Skeletal muscle tissue (tissue), 4 donors: ENCODE data around the gene FKBP15. TPM values are rescaled to one million over a fixed set of nuclear protein-coding genes. Genes with fewer than 3 reads are reported as not detected.
A peak's percentile ranks its signal among the peaks of the same experiment; 100 is the strongest.
"Not testable (repeated sequence)": the region's sequence is repeated elsewhere in the genome, so short reads cannot be mapped to it uniquely, and the experiment has no call there.

Experiments
- H3K27ac ChIP-seq: one replicate; pipeline ENCODE4 v1.7.0; 2013; ENCODE audit warnings: mild to moderate bottlenecking, low read depth, low read length, inconsistent platforms
- H3K27me3 ChIP-seq, 3 donors: one replicate each; pipeline ENCODE4 v1.7.0; 2013; ENCODE audit warnings: low read length in 3 of 3; ENCODE audit not compliant: control insufficient read depth in 3 of 3, insufficient read depth in 3 of 3
- H3K36me3 ChIP-seq, 3 donors: one replicate each; pipeline ENCODE4 v1.7.0; 2013; ENCODE audit warnings: low read length in 3 of 3; ENCODE audit not compliant: control insufficient read depth in 3 of 3, insufficient read depth in 3 of 3
- H3K4me1 ChIP-seq, 3 donors: one replicate each; pipeline ENCODE4 v1.7.0; 2013; ENCODE audit warnings: low read length in 3 of 3, mild to moderate bottlenecking in 3 of 3; ENCODE audit not compliant: control insufficient read depth in 3 of 3, insufficient read depth in 3 of 3
- H3K4me3 ChIP-seq, 3 donors: one replicate each; pipeline ENCODE4 v1.7.0; 2013; ENCODE audit warnings: low read length in 3 of 3
- H3K9ac ChIP-seq, 3 donors: one replicate each; pipeline ENCODE4 v1.7.0; 2013; ENCODE audit warnings: low read length in 3 of 3, mild to moderate bottlenecking in 3 of 3, moderate library complexity in 2 of 3, low read depth in 1 of 3
- H3K9me3 ChIP-seq, 3 donors: one replicate each; pipeline ENCODE4 v1.7.0; 2013; ENCODE audit warnings: low read length in 3 of 3; ENCODE audit not compliant: control insufficient read depth in 3 of 3
- total RNA-seq: library from RNA; depleted of rRNA; stranded (reverse); fragments of >200 nt; gene quantifications from one replicate; pipeline ENCODE4 v1.2.3, GENCODE V29; 2014
- donor health status: Osteomylitis.

Gene FKBP15
- total RNA-seq, 1 donor from 2014 or later, result 11.5 TPM

GRCh38 chr9:113154471-113154870 is 66.6 kb downstream of the FKBP15 start:
- no peaks in the 10 kb centered on the region for H3K27me3 ChIP-seq
- H3K9ac ChIP-seq, result peak overlapping the region in 1 of 3 donors; percentile 45
- no peak overlapping the region for H3K4me3 ChIP-seq
- no peaks in the 10 kb centered on the region for H3K9me3 ChIP-seq
- peaks cover 19 to 39% (median 34%) of the 10 kb centered on the region in 3 donors for H3K4me1 ChIP-seq
- H3K27ac ChIP-seq, result peak overlapping the region; percentile 54
- peaks cover 10 to 17% (median 16%) of the 10 kb centered on the region in 3 donors for H3K36me3 ChIP-seq

- no peak overlapping the region for H3K4me3 ChIP-seq
- no peak overlapping the region for H3K9ac ChIP-seq
- H3K9me3 ChIP-seq, result no peaks in the 10 kb centered on the region
- no peak overlapping the region for H3K27ac ChIP-seq
- H3K36me3 ChIP-seq, result peaks cover 9 to 14% (median 13%) of the 10 kb centered on the region in 3 donors
- peaks cover 19 to 39% (median 34%) of the 10 kb centered on the region in 3 donors for H3K4me1 ChIP-seq
- H3K27me3 ChIP-seq, result no peaks in the 10 kb centered on the region
These were observed 67.5 kb downstream of the FKBP15 start for GRCh38 chr9:113153599-113153998.

GRCh38 chr9:113152699-113153098 is 68.4 kb downstream of the FKBP15 start:
- Histone ChIP-seq H3K4me3 (peak overlapping the region in 1 of 3 donors; percentile 4), H3K9me3 (no peaks in the 10 kb centered on the region), H3K9ac (peak overlapping the region in 2 of 3 donors; percentile 0 to 35), H3K36me3 (peaks cover 4 to 8% (median 6%) of the 10 kb centered on the region in 3 donors), H3K27ac (peak overlapping the region; percentile 41), H3K27me3 (no peaks in the 10 kb centered on the region), H3K4me1 (peaks cover 19 to 39% (median 34%) of the 10 kb centered on the region in 3 donors)

- peaks cover 19 to 39% (median 34%) of the 10 kb centered on the region in 3 donors for H3K4me1 ChIP-seq
- H3K36me3 ChIP-seq, result peaks cover 0 to 2% (median 1%) of the 10 kb centered on the region in 3 donors
- H3K27me3 ChIP-seq, result no peaks in the 10 kb centered on the region
- no peaks in the 10 kb centered on the region for H3K9me3 ChIP-seq
- H3K9ac ChIP-seq, result peak overlapping the region; percentile 84 to 89 (median 87)
- H3K4me3 ChIP-seq, result peak overlapping the region; percentile 82 to 90 (median 82)
- peak overlapping the region; percentile 80 for H3K27ac ChIP-seq
These were observed 69.1 kb downstream of the FKBP15 start for GRCh38 chr9:113151696-113152630.

- Histone ChIP-seq H3K36me3 (peaks cover 0 to 2% (median 0%) of the 10 kb centered on the region in 3 donors), H3K9ac (peak within 1 kb of the TSS; percentile 84 to 89 (median 87)), H3K27me3 (no peaks in the 10 kb centered on the region), H3K4me1 (peaks cover 17 to 39% (median 30%) of the 10 kb centered on the region in 3 donors), H3K9me3 (no peaks in the 10 kb centered on the region), H3K27ac (peak within 1 kb of the TSS; percentile 80), H3K4me3 (peak within 1 kb of the TSS; percentile 82 to 90 (median 90))
These were observed 70.1 kb downstream of the FKBP15 start, which contains the start of gene SLC31A2 for GRCh38 chr9:113150670-113151611. TSS of gene SLC31A2 (plus strand) at chr9:113151007. CDS start at chr9:113151075, 68 bp downstream.

GRCh38 chr9:113149561-113149960 is 71.5 kb downstream of the FKBP15 start:
- H3K4me1 ChIP-seq, result peaks cover 14 to 35% (median 23%) of the 10 kb centered on the region in 3 donors
- not testable (repeated sequence) for H3K9me3 ChIP-seq, H3K4me3 ChIP-seq, H3K36me3 ChIP-seq, H3K9ac ChIP-seq, H3K27ac ChIP-seq, H3K27me3 ChIP-seq

- peaks cover 0 to 6% (median 5%) of the 10 kb centered on the region in 3 donors for H3K27me3 ChIP-seq
- H3K9me3 ChIP-seq, result no peaks in the 10 kb centered on the region
- H3K9ac ChIP-seq, result no peak overlapping the region
- H3K4me1 ChIP-seq, result peaks cover 12 to 30% (median 18%) of the 10 kb centered on the region in 3 donors
- peaks cover 0 to 2% (median 0%) of the 10 kb centered on the region in 3 donors for H3K36me3 ChIP-seq
- no peak overlapping the region for H3K4me3 ChIP-seq
- no peak overlapping the region for H3K27ac ChIP-seq
These were observed 72.1 kb downstream of the FKBP15 start for GRCh38 chr9:113148781-113149510.

- Histone ChIP-seq H3K27ac (no peak overlapping the region), H3K9me3 (no peaks in the 10 kb centered on the region), H3K27me3 (peaks cover 0 to 6% (median 5%) of the 10 kb centered on the region in 3 donors), H3K4me1 (peaks cover 9 to 24% (median 15%) of the 10 kb centered on the region in 3 donors), H3K9ac (no peak overlapping the region), H3K36me3 (no peaks in the 10 kb centered on the region), H3K4me3 (no peak overlapping the region)
These were observed 72.7 kb downstream of the FKBP15 start for GRCh38 chr9:113148372-113148705.
